Activated CD8-positive, alpha-beta T cell treated with anti-CD3 and anti-CD28 coated beads for 36 hours (primary cell): Measurements from ENCODE around the gene GDF15. TPM values are rescaled to one million over a fixed set of nuclear protein-coding genes. Genes with fewer than 3 reads are reported as not detected.

ENCODE experiments used
- ATAC-seq: fragments of 200-7000 bp; cut with Tn5 transposase; one replicate; pipeline ENCODE4 v1.10.0; 2021; ENCODE audit warnings: mild to moderate bottlenecking, moderate library complexity
- CTCF ChIA-PET: fragments of 350-600 bp; sonication (Branson Sonifier 250); formaldehyde crosslinking; loops from one replicate; lab custom pipeline; 2021; ENCODE audit warnings: antibody characterized with exemption; lab: Charles Lee
- POLR2A ChIA-PET: fragments of 350-600 bp; sonication (Branson Sonifier 250); formaldehyde crosslinking; loops from one replicate; lab custom pipeline; 2021; ENCODE audit warnings: antibody characterized with exemption; lab: Charles Lee
- DNase-seq: peaks from one replicate; pipeline ENCODE4 v3.0.0-alpha.2; 2020
- H3K27ac Mint-ChIP-seq: one replicate; pipeline ENCODE4 v1.8.0; 2021; ENCODE audit warnings: mild to moderate bottlenecking, mixed read lengths
- H3K27me3 Mint-ChIP-seq: one replicate; pipeline ENCODE4 v1.8.0; 2021; ENCODE audit warnings: mixed read lengths
- H3K36me3 Mint-ChIP-seq: one replicate; pipeline ENCODE4 v1.8.0; 2021; ENCODE audit warnings: low read depth, mixed read lengths
- H3K4me1 Mint-ChIP-seq: one replicate; pipeline ENCODE4 v1.8.0; 2021; ENCODE audit warnings: low read depth, mixed read lengths
- H3K4me3 Mint-ChIP-seq: one replicate; pipeline ENCODE4 v1.8.0; 2021; ENCODE audit warnings: mild to moderate bottlenecking, moderate library complexity, mixed read lengths
- H3K9me3 Mint-ChIP-seq: one replicate; pipeline ENCODE4 v1.8.0; 2021; ENCODE audit warnings: mixed read lengths
- CTCF ChIP-seq: fragments of 200-600 bp; IDR thresholded peaks from one replicate; pipeline ENCODE4 v1.8.0; 2022; ENCODE audit warnings: antibody characterized with exemption, mild to moderate bottlenecking
- intact Hi-C: fragments of 100-400 bp; cut with micrococcal nuclease; formaldehyde crosslinking; loops from one replicate; pipeline ENCODE4 v1.10.0; 2022
- total RNA-seq, 2 experiments: library from RNA; stranded (reverse); gene quantifications; one replicate each; pipeline ENCODE4 v1.2.3, GENCODE V29; 2021

The GDF15 gene
- total RNA-seq, 2 experiments from 2014 or later: not detected

GRCh38 chr19:18419699-18420460, 33.9 kb downstream of the GDF15 start:
- Mint-ChIP-seq H3K4me3 (peak overlapping the region; percentile 86), H3K27ac (peak overlapping the region; percentile 79), H3K9me3 (no peaks in the 10 kb centered on the region), H3K27me3 (peaks cover 11% of the 10 kb centered on the region), H3K36me3 (peaks cover 12% of the 10 kb centered on the region), H3K4me1 (peaks cover 78% of the 10 kb centered on the region)
- ATAC-seq (peak; percentile 38), DNase-seq (peak; percentile 79)
- ChIA-PET CTCF (interaction anchor here (0.9 to 11.2 kb wide), 7 partner anchors 9 to 168 kb away, joined by 3 to 181 read pairs (median 3); partner anchors contain the start of genes GDF15, JUND and LRRC25), POLR2A (interaction anchor here (0.8 to 8.7 kb wide), 10 partner anchors 9 to 499 kb away, joined by 3 to 81 read pairs (median 4); partner anchors contain the start of genes JUND, MPV17L2 and REX1BD)
- intact Hi-C loops: no loop called here
- TF ChIP-seq CTCF: no peak

GRCh38 chr19:18420930-18421329, 35.0 kb downstream of the GDF15 start:
- CTCF ChIA-PET: interaction anchor here (0.5 to 1.3 kb wide), 3 partner anchors 18 to 35 kb away, joined by 3 to 5 read pairs (median 3); partner anchors contain the start of gene GDF15
- Mint-ChIP-seq H3K4me1 (peaks cover 75% of the 10 kb centered on the region), H3K9me3 (no peaks in the 10 kb centered on the region), H3K27me3 (peaks cover 11% of the 10 kb centered on the region), H3K36me3 (peaks cover 12% of the 10 kb centered on the region), H3K27ac (peak overlapping the region; percentile 79), H3K4me3 (peak overlapping the region; percentile 86)
- DNase-seq: no peak
- no peak for TF ChIP-seq CTCF
- ATAC-seq: no peak
- intact Hi-C loops: no loop called here
- POLR2A ChIA-PET: interaction anchor here (1.1 to 8.7 kb wide), 5 partner anchors 8 to 498 kb away, joined by 3 to 81 read pairs (median 14); partner anchors contain the start of gene JUND

GRCh38 chr19:18421371-18421959, 35.5 kb downstream of the GDF15 start:
- peaks cover 72% of the 10 kb centered on the region for H3K4me1 Mint-ChIP-seq
- CTCF ChIA-PET: interaction anchor here (0.5 to 1.3 kb wide), 9 partner anchors 11 to 143 kb away, joined by 3 to 5 read pairs (median 3); partner anchors contain the start of gene GDF15
- peak; percentile 17 for DNase-seq
- peaks cover 11% of the 10 kb centered on the region for H3K27me3 Mint-ChIP-seq
- POLR2A ChIA-PET: interaction anchor here (0.8 to 8.7 kb wide), 6 partner anchors 13 to 497 kb away, joined by 3 to 81 read pairs (median 4); partner anchors contain the start of gene JUND
- H3K27ac Mint-ChIP-seq: peak overlapping the region; percentile 79
- no peaks in the 10 kb centered on the region for H3K9me3 Mint-ChIP-seq
- no peak for ATAC-seq
- intact Hi-C loops: no loop called here
- peaks cover 12% of the 10 kb centered on the region for H3K36me3 Mint-ChIP-seq
- TF ChIP-seq CTCF: no peak
- peak overlapping the region; percentile 86 for H3K4me3 Mint-ChIP-seq

GRCh38 chr19:18422530-18423191, 36.7 kb downstream of the GDF15 start:
- peak overlapping the region; percentile 86 for H3K4me3 Mint-ChIP-seq
- CTCF ChIA-PET: interaction anchor here (0.8 to 1.3 kb wide), 4 partner anchors 12 to 39 kb away, joined by 3 to 5 read pairs (median 3); no protein-coding TSS in a partner anchor
- H3K4me1 Mint-ChIP-seq: peaks cover 64% of the 10 kb centered on the region
- peaks cover 7% of the 10 kb centered on the region for H3K27me3 Mint-ChIP-seq
- DNase-seq (peak; percentile 46), ATAC-seq (no peak)
- intact Hi-C loops: no loop called here
- H3K9me3 Mint-ChIP-seq: no peaks in the 10 kb centered on the region
- peaks cover 12% of the 10 kb centered on the region for H3K36me3 Mint-ChIP-seq
- H3K27ac Mint-ChIP-seq: peak overlapping the region; percentile 79
- POLR2A ChIA-PET: interaction anchor here (0.7 to 8.7 kb wide), 4 partner anchors 12 to 167 kb away, joined by 3 to 81 read pairs (median 4); no protein-coding TSS in a partner anchor
- TF ChIP-seq CTCF: no peak
